Effector CD4-positive, alpha-beta T cell (primary cell): Measurements from ENCODE around the gene ITGB1.

Experiments
- DNase-seq: peaks from one replicate; pipeline ENCODE4 v3.0.0-alpha.2; 2020

The ITGB1 gene

GRCh38 chr10:32882076-32882475, 76.0 kb downstream of the ITGB1 start:
- no peak for DNase-seq

- no peak for DNase-seq
Observed at GRCh38 chr10:32878646-32879045, 79.4 kb downstream of the ITGB1 start.

GRCh38 chr10:32877915-32878314, 80.1 kb downstream of the ITGB1 start:
- DNase-seq, result no peak

GRCh38 chr10:32865170-32865569, 92.9 kb downstream of the ITGB1 start:
- DNase-seq, result no peak

- DNase-seq, result no peak
Observed at GRCh38 chr10:32854435-32854834, 103.6 kb downstream of the ITGB1 start.

GRCh38 chr10:32851301-32851700, 106.7 kb downstream of the ITGB1 start:
- no peak for DNase-seq
